SK-N-MC (cell line): ENCODE data around the gene TEAD1.

Source experiments
- EZH2 ChIP-seq: fragments of 200-600 bp; sonication (generic); IDR thresholded peaks from one replicate; pipeline ENCODE4 v1.6.1; 2017; ENCODE audit warnings: antibody characterized with exemption
- FOXP2 ChIP-seq: optimal IDR thresholded peaks from 2 replicates; pipeline ENCODE3; 2011; ENCODE audit warnings: mild to moderate bottlenecking, moderate library complexity; ENCODE audit not compliant: insufficient read depth; ENCODE audit errors: extremely low read length, control extremely low read depth
- POLR2AphosphoS5 ChIP-seq: IDR thresholded peaks from 2 replicates; pipeline ENCODE4 v1.6.1; 2012; ENCODE audit warnings: mild to moderate bottlenecking, low read depth, low read length, borderline replicate concordance

- TF ChIP-seq EZH2 (no peak), POLR2AphosphoS5 (no peak), FOXP2 (no peak)
Observed at GRCh38 chr11:12809364-12809763, 135.1 kb downstream of the TEAD1 start.
